ENCODE results near the gene LGSN. TPM values are rescaled to one million over a fixed set of nuclear protein-coding genes. Genes with fewer than 3 reads are reported as not detected.

Gene LGSN
- total RNA-seq: under 0.01 TPM in 1 of 2 replicates, not detected in the other

DNA sequence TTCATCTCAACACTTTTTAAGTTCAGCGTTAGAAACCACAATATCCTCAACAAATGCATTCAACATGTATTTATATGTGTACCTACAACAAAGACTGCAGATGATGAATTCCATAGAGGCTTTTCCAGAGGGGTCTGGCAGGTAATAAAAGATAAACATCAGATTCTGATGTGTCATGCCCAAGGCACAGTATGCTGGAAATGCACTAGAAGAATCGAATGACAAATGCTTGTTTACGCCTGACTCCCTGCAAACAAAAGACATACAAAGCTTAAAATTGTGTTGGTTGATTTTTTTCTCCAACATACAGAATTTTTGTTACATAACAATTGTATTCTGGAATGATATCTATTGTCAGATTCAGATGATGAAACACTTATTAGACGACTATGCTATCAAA, at the start of gene LGSN:
LGSN (minus strand) TSS at position 45 of the 400 bp plus-strand sequence; CDS start at position 5, 40 bp downstream.

Other genes with a start within 250 kb of the LGSN start
- gene FKBP1C, start 108.5 kb downstream of the LGSN start, total RNA-seq: 0.46 TPM in 1 of 2 replicates, not detected in the other

Measured in smooth muscle cell of the umbilical artery (primary cell).